Esophagus squamous epithelium (tissue), 5 donors: ENCODE data around the gene DIP2A. TPM values are rescaled to one million over a fixed set of nuclear protein-coding genes. Genes with fewer than 3 reads are reported as not detected.
"Not testable (repeated sequence)": the region's sequence is repeated elsewhere in the genome, so short reads cannot be mapped to it uniquely, and the experiment has no call there.

Experiments
- DNase-seq: peaks from one replicate; lab custom pipeline; 2025; lab: John Stamatoyannopoulos, UW
- H3K27ac ChIP-seq, 4 donors: fragments of 200-600 bp; sonication (generic); one replicate each; pipeline ENCODE4 v1.5.1; 2016 to 2019; ENCODE audit warnings: mild to moderate bottlenecking in 1 of 4
- H3K27me3 ChIP-seq, 4 donors: fragments of 200-600 bp; sonication (generic); 1 replicate in 3 of 4; 2 replicates in 1 of 4; pipeline versions ENCODE4 v1.5.1 to v1.6.0; 2017 to 2021; ENCODE audit warnings: antibody characterized with exemption in 1 of 4
- H3K36me3 ChIP-seq, 3 donors: fragments of 200-600 bp; sonication (generic); one replicate each; pipeline ENCODE4 v1.5.1; 2016 to 2019
- H3K4me1 ChIP-seq, 3 donors: fragments of 200-600 bp; sonication (generic); one replicate each; pipeline ENCODE4 v1.5.1; 2017 to 2019
- H3K4me3 ChIP-seq, 4 donors: fragments of 200-600 bp; sonication (generic); 1 replicate in 3 of 4; 2 replicates in 1 of 4; pipeline ENCODE4 v1.5.1; 2016 to 2019; ENCODE audit warnings: mild to moderate bottlenecking in 2 of 4, moderate library complexity in 1 of 4
- H3K9me3 ChIP-seq, 3 donors: fragments of 200-600 bp; sonication (generic); one replicate each; pipeline ENCODE4 v1.5.1; 2016 to 2019
- POLR2A ChIP-seq, 4 donors: fragments of 450-650 bp; IDR thresholded peaks; one replicate each; pipeline ENCODE4 v1.6.1; 2017; ENCODE audit warnings: antibody characterized with exemption in 4 of 4, mild to moderate bottlenecking in 4 of 4, moderate library complexity in 3 of 4
- WGBS, 2 donors: methylation state at CpG; one replicate each; pipeline ENCODE4 v1.1.5; 2018; 5-methylcytosine and 5-hydroxymethylcytosine counted together
- intact Hi-C: fragments of 100-400 bp; cut with DNase I; formaldehyde crosslinking; loops from one replicate; pipeline ENCODE4 v1.15.0; 2022
- total RNA-seq, 4 donors: library from RNA; depleted of rRNA; stranded (reverse); fragments of >200 nt; gene quantifications; one replicate each; pipeline ENCODE4 v1.1.0, GENCODE V29; 2016
- TF ChIP-seq, protein P1 (sequence below), 6 experiments: fragments of 450-650 bp in 4 of 6; fragments of 200-600 bp in 2 of 6; sonication (generic) in 2 of 6; IDR thresholded peaks; one replicate each; pipeline ENCODE4 v1.5.1; 2016 to 2019; ENCODE audit warnings: antibody characterized with exemption in 6 of 6, mild to moderate bottlenecking in 4 of 6, moderate library complexity in 4 of 6
- donor health status: DM: yes; HTN: yes; CAD: no.

DIP2A gene
- total RNA-seq, 4 donors from 2014 or later = 16.7 to 40.3 (median 33.0) TPM

DNA sequence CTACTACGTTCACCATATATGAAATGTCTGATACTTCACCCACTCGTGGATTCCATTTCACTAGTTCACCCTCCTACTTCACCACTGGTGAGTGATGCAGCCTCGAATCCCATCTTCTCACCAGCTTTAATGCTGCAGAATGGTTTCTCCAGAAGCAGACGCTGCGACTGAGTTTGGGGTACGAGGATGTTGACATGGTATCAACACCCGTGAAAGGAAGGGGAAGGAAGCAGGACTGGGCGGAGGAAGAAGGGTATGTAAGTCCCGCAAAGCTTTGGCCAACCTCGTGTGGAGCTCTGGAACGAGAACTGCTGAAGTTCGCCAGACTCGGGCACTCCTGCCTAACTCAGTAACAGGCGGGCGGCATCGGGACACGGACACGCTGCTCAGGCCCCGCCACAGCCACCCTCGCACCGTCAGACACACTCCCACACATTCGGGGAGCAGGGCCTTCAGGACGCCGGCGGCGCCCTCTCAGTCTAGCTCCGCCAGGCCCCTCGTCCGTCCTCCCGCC is 833 bp upstream of the DIP2A start:
- WGBS, 2 donors = 2% methylated on average over 4 to 22 of the region's 30 CpGs
- no peak for DNase-seq
- intact Hi-C loops = no loop called here
- Histone ChIP-seq H3K9me3 (no peaks in the 10 kb centered on the region), H3K36me3 (no peaks in the 10 kb centered on the region), H3K4me1 (peaks cover 18 to 74% (median 36%) of the 10 kb centered on the region in 3 donors), H3K4me3 (peak overlapping the region; percentile 69 to 100 (median 96)), H3K27me3 (no peaks in the 10 kb centered on the region), H3K27ac (peak overlapping the region; percentile 95 to 98 (median 96))
- TF ChIP-seq POLR2A (IDR thresholded peaks at IDR 0.05) = no peak
- TF ChIP-seq, protein P1, sequence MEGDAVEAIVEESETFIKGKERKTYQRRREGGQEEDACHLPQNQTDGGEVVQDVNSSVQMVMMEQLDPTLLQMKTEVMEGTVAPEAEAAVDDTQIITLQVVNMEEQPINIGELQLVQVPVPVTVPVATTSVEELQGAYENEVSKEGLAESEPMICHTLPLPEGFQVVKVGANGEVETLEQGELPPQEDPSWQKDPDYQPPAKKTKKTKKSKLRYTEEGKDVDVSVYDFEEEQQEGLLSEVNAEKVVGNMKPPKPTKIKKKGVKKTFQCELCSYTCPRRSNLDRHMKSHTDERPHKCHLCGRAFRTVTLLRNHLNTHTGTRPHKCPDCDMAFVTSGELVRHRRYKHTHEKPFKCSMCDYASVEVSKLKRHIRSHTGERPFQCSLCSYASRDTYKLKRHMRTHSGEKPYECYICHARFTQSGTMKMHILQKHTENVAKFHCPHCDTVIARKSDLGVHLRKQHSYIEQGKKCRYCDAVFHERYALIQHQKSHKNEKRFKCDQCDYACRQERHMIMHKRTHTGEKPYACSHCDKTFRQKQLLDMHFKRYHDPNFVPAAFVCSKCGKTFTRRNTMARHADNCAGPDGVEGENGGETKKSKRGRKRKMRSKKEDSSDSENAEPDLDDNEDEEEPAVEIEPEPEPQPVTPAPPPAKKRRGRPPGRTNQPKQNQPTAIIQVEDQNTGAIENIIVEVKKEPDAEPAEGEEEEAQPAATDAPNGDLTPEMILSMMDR (IDR thresholded peaks at IDR 0.05) = no peak

DNA sequence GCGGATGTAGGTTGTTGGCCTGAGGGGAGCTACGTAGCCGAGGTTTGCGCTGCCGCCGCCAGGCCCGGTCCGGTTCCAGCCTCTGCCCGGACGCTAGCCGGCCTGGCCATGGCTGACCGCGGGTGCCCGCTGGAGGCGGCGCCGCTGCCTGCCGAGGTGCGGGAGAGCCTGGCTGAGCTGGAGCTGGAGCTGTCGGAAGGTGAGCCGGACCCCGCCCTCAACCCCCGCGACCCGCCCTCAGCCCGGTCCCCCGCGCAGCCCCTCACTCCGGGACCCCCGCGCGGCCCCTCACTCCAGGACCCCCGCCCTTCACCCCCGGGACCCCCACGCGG is 299 bp downstream of the DIP2A start:
- 0% methylated on average over 2 of the region's 36 CpGs; no CpG with 5 or more reads in 1 of the 2 donors for WGBS, 2 donors
- no peak for DNase-seq
- intact Hi-C loops = no loop called here

DNA sequence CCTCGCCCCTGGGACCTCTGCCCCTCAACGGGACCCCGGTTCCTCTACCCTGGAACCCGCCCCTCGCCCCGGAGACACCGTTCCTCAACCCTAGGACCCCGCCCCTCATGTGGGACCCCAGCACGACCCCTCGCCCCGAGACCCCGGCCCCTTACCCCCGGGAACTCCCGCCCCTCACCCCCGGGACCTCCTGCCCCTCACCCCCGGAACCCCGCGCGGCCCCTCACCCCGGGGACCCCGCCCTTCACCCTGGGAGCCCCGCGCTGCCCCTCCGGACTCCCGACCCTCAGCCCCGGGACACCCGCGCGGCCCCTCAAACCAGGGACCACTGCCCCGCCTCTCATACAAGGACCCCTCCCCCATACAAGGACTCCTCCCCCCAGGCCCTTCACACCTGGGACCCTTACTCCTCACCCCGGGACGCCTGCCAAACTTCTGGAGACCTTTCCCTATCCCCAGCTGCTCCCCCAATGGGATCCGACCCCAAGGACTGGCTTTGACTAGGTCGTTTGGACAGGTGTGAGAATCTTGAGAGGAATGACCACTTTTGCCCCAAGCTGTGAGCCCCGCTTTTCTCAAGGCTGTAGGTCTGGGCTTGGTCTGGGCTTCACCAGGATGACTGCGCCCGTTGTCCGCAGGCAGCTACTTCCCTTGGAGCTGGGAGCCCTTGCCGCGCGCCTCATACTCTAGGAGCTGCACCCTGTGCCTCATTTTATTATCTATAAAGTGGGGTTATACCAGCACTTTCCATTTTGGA is 843 bp downstream of the DIP2A start:
- intact Hi-C loops = no loop called here
- peaks cover 18 to 72% (median 36%) of the 10 kb centered on the region in 3 donors for H3K4me1 ChIP-seq
- no peak for DNase-seq

More for the DNA sequence above, 299 bp downstream of the DIP2A start:
- peak overlapping the region; percentile 89 to 98 (median 96) for H3K27ac ChIP-seq
- H3K36me3 ChIP-seq = peaks cover 0 to 6% (median 0%) of the 10 kb centered on the region in 3 donors
- peaks cover 18 to 74% (median 36%) of the 10 kb centered on the region in 3 donors for H3K4me1 ChIP-seq
- TF ChIP-seq POLR2A (IDR thresholded peaks at IDR 0.05) = no peak
- TF ChIP-seq, protein P1 (IDR thresholded peaks at IDR 0.05) = peak in 1 of 6 experiments; percentile 3
- peak overlapping the region; percentile 69 to 100 (median 96) for H3K4me3 ChIP-seq
- H3K27me3 ChIP-seq = no peaks in the 10 kb centered on the region
- no peaks in the 10 kb centered on the region for H3K9me3 ChIP-seq

DNA sequence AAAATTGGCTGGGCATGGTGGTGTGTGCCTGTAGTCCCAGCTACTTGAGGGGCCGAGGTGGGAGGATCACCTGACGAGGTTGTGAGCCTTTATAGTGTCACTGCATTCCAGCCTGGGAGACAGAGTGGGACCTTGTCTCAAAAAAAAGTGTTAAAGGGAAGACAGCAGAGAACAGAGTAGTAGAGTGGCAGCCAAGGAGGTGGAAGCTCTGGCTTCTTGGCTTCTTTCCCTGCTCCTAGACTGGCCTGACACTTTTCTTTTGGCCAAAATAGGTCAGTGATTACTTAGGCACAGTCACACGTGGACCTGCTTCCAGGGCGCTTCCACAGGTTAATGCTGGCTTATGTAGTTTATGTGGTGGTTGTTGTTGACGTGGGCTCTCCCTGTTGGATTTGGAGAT is 3.2 kb downstream of the DIP2A start:
- Histone ChIP-seq H3K36me3 (peaks cover 0 to 24% (median 0%) of the 10 kb centered on the region in 3 donors), H3K9me3 (no peaks in the 10 kb centered on the region), H3K27ac (no peak overlapping the region), H3K4me3 (no peak overlapping the region), H3K27me3 (no peaks in the 10 kb centered on the region), H3K4me1 (peaks cover 11 to 48% (median 12%) of the 10 kb centered on the region in 3 donors)
- intact Hi-C loops = no loop called here
- 75 to 84% methylated on average over 5 of the region's 5 CpGs for whole genome bisulfite sequencing, 2 donors
- TF ChIP-seq, protein P1 (IDR thresholded peaks at IDR 0.05) = no peak
- TF ChIP-seq POLR2A (IDR thresholded peaks at IDR 0.05) = no peak
- no peak for DNase-seq

More for the DNA sequence above, 843 bp downstream of the DIP2A start:
- no peak for TF ChIP-seq POLR2A (IDR thresholded peaks at IDR 0.05)
- TF ChIP-seq, protein P1 (IDR thresholded peaks at IDR 0.05) = no peak
- Histone ChIP-seq H3K36me3 (peaks cover 0 to 12% (median 0%) of the 10 kb centered on the region in 3 donors), H3K27ac (peak overlapping the region; percentile 89 to 98 (median 96)), H3K27me3 (no peaks in the 10 kb centered on the region), H3K4me3 (peak overlapping the region; percentile 69 to 100 (median 96)), H3K9me3 (no peaks in the 10 kb centered on the region)
- WGBS, 2 donors = 0 to 14% methylated on average over 3 to 11 of the region's 41 CpGs

DNA sequence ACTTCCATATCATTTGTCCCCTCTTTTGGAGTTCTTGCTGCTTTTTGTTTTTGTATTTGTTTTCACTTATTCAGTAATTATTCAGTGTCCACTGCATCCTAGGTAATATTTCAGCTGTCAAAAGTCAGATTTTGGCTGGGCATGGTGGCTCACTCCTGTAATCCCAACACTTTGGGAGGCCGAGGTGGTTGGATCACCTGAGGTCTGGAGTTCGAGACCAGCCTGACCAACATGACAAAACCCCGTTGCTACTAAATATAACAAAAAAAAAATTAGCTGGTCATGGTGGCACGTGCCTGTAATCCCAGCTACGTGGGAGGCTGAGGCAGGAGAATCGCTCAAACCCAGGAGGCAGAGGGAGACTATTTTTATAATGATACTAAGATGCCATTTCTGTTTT is 6.5 kb downstream of the DIP2A start:
- DNase-seq, H3K9me3 ChIP-seq, H3K4me3 ChIP-seq, H3K27me3 ChIP-seq, intact Hi-C loops, H3K27ac ChIP-seq: not testable (repeated sequence)
- H3K36me3 ChIP-seq = peaks cover 0 to 33% (median 0%) of the 10 kb centered on the region in 3 donors
- 92 to 96% methylated on average over 4 to 6 of the region's 6 CpGs for WGBS, 2 donors
- H3K4me1 ChIP-seq = peaks cover 0 to 27% (median 2%) of the 10 kb centered on the region in 3 donors
